ENCODE data around the gene RAF1. TPM values are rescaled to one million over a fixed set of nuclear protein-coding genes. Genes with fewer than 3 reads are reported as not detected.
A peak's percentile ranks its signal among the peaks of the same experiment; 100 is the strongest.

The RAF1 gene
- total and polyA plus RNA-seq, 2 of the 13 experiments (the other 11 are each of a cell fraction or from before 2014, with no cell fraction given), result 72.2 to 91.4 TPM

DNA sequence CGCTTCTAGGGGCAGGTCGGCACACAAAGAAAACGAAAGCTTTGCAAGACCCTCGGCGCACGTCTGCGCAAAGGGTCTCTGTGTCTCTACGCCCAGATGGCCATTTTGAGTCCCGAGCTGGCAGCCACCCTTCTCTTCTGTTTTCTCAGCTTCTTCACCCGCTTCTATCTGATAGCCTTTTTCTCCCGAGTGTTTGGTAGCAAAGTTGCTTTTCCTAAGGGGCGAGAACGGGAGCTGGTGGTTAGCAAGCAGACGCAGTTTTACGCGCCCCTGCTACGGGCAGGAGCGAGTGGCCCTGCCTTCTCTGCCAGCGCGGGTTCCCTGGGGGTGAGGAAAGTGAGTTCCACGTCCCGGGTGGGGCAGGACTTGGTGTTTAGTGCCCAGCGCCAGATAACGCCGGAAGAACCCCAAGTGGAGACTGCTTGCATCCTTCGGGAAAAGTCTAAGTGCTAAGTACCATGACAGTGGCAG is 110.0 kb downstream of the RAF1 start (continued):
- TF ChIP-seq, protein P1, sequence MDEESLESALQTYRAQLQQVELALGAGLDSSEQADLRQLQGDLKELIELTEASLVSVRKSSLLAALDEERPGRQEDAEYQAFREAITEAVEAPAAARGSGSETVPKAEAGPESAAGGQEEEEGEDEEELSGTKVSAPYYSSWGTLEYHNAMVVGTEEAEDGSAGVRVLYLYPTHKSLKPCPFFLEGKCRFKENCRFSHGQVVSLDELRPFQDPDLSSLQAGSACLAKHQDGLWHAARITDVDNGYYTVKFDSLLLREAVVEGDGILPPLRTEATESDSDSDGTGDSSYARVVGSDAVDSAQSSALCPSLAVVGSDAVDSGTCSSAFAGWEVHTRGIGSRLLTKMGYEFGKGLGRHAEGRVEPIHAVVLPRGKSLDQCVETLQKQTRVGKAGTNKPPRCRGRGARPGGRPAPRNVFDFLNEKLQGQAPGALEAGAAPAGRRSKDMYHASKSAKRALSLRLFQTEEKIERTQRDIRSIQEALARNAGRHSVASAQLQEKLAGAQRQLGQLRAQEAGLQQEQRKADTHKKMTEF (CRISPR knock-in tag; IDR thresholded peaks at IDR 0.05), result 0 out of 2 replicates have a peak, but pooled peaks have one; percentile 24
- TF ChIP-seq, protein P2, sequence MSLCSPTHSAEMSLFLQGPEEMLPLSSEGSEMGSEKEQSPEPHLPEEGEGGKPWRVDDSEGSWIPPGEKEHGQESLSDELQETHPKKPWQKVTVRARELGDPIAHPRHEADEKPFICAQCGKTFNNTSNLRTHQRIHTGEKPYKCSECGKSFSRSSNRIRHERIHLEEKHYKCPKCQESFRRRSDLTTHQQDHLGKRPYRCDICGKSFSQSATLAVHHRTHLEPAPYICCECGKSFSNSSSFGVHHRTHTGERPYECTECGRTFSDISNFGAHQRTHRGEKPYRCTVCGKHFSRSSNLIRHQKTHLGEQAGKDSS (CRISPR knock-in tag; IDR thresholded peaks at IDR 0.05; ENCODE audit: borderline replicate concordance, low read depth), result no peak
- TF ChIP-seq ISX (CRISPR knock-in tag; conservative IDR thresholded peaks at IDR 0.05) (no peak), PHF8 (CRISPR knock-in tag; IDR thresholded peaks at IDR 0.05) (peak; percentile 65), KMT2A (CRISPR knock-in tag; IDR thresholded peaks at IDR 0.05) (0 out of 2 replicates have a peak, but pooled peaks have one; percentile 46), RXRA (CRISPR knock-in tag; IDR thresholded peaks at IDR 0.05) (0 out of 2 replicates have a peak, but pooled peaks have one; percentile 22), ZNF564 (CRISPR knock-in tag; IDR thresholded peaks at IDR 0.05) (no peak), KDM2A (CRISPR knock-in tag; IDR thresholded peaks at IDR 0.05; ENCODE audit: borderline replicate concordance, low read depth) (peak; percentile 40; the same call in 1 of the 2 replicates), HNRNPL (IDR thresholded peaks at IDR 0.05; ENCODE audit: low read depth, low read length) (0 out of 2 replicates have a peak, but pooled peaks have one; percentile 31), TSC22D2 (CRISPR knock-in tag; IDR thresholded peaks at IDR 0.05; ENCODE audit: borderline replicate concordance) (0 out of 2 replicates have a peak, but pooled peaks have one; percentile 36), JUND (CRISPR knock-in tag; IDR thresholded peaks at IDR 0.05) (no peak), ZNF180 (CRISPR knock-in tag; IDR thresholded peaks at IDR 0.05; ENCODE audit: borderline replicate concordance, low read depth) (no peak), NCOA5 (CRISPR knock-in tag; IDR thresholded peaks at IDR 0.05) (no peak), TBX2 (CRISPR knock-in tag; IDR thresholded peaks at IDR 0.05; ENCODE audit: borderline replicate concordance) (0 out of 2 replicates have a peak, but pooled peaks have one; percentile 24), ESRRA (CRISPR knock-in tag; IDR thresholded peaks at IDR 0.05; ENCODE audit: low read depth) (no peak), ZFP36 (IDR thresholded peaks at IDR 0.05; ENCODE audit: borderline replicate concordance, low read depth, low read length, partially characterized antibody) (no peak), GATAD1 (CRISPR knock-in tag; IDR thresholded peaks at IDR 0.05) (0 out of 2 replicates have a peak, but pooled peaks have one; percentile 15), ZBTB7A (CRISPR knock-in tag; IDR thresholded peaks at IDR 0.05) (0 out of 2 replicates have a peak, but pooled peaks have one; percentile 47), ZNF230 (CRISPR knock-in tag; IDR thresholded peaks at IDR 0.05) (no peak)
- TF ChIP-seq, protein P3, sequence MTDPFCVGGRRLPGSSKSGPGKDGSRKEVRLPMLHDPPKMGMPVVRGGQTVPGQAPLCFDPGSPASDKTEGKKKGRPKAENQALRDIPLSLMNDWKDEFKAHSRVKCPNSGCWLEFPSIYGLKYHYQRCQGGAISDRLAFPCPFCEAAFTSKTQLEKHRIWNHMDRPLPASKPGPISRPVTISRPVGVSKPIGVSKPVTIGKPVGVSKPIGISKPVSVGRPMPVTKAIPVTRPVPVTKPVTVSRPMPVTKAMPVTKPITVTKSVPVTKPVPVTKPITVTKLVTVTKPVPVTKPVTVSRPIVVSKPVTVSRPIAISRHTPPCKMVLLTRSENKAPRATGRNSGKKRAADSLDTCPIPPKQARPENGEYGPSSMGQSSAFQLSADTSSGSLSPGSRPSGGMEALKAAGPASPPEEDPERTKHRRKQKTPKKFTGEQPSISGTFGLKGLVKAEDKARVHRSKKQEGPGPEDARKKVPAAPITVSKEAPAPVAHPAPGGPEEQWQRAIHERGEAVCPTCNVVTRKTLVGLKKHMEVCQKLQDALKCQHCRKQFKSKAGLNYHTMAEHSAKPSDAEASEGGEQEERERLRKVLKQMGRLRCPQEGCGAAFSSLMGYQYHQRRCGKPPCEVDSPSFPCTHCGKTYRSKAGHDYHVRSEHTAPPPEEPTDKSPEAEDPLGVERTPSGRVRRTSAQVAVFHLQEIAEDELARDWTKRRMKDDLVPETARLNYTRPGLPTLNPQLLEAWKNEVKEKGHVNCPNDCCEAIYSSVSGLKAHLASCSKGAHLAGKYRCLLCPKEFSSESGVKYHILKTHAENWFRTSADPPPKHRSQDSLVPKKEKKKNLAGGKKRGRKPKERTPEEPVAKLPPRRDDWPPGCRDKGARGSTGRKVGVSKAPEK (CRISPR knock-in tag; IDR thresholded peaks at IDR 0.05; ENCODE audit: borderline replicate concordance), result peak; percentile 76; the same call in 1 of the 2 replicates
- TF ChIP-seq, protein P4, sequence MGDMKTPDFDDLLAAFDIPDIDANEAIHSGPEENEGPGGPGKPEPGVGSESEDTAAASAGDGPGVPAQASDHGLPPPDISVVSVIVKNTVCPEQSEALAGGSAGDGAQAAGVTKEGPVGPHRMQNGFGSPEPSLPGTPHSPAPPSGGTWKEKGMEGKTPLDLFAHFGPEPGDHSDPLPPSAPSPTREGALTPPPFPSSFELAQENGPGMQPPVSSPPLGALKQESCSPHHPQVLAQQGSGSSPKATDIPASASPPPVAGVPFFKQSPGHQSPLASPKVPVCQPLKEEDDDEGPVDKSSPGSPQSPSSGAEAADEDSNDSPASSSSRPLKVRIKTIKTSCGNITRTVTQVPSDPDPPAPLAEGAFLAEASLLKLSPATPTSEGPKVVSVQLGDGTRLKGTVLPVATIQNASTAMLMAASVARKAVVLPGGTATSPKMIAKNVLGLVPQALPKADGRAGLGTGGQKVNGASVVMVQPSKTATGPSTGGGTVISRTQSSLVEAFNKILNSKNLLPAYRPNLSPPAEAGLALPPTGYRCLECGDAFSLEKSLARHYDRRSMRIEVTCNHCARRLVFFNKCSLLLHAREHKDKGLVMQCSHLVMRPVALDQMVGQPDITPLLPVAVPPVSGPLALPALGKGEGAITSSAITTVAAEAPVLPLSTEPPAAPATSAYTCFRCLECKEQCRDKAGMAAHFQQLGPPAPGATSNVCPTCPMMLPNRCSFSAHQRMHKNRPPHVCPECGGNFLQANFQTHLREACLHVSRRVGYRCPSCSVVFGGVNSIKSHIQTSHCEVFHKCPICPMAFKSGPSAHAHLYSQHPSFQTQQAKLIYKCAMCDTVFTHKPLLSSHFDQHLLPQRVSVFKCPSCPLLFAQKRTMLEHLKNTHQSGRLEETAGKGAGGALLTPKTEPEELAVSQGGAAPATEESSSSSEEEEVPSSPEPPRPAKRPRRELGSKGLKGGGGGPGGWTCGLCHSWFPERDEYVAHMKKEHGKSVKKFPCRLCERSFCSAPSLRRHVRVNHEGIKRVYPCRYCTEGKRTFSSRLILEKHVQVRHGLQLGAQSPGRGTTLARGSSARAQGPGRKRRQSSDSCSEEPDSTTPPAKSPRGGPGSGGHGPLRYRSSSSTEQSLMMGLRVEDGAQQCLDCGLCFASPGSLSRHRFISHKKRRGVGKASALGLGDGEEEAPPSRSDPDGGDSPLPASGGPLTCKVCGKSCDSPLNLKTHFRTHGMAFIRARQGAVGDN (CRISPR knock-in tag; IDR thresholded peaks at IDR 0.05), result peak; percentile 62
